Thyroid gland (tissue), 4 donors: Measurements from ENCODE around the gene PUDP. TPM values are rescaled to one million over a fixed set of nuclear protein-coding genes. Genes with fewer than 3 reads are reported as not detected.
A peak's percentile ranks its signal among the peaks of the same experiment; 100 is the strongest.

ENCODE experiments used
- DNase-seq, 2 donors: peaks; one replicate each; pipeline ENCODE4 v3.0.0-alpha.2; 2019
- H3K27ac ChIP-seq, 3 donors: fragments of 200-600 bp; sonication (generic); 1 replicate in 2 of 3; 2 replicates in 1 of 3; pipeline ENCODE4 v1.5.1; 2016 to 2019; ENCODE audit warnings: mild to moderate bottlenecking in 1 of 3, moderate library complexity in 1 of 3
- H3K27me3 ChIP-seq: fragments of 200-600 bp; sonication (generic); one replicate; pipeline ENCODE4 v1.5.1; 2019
- H3K36me3 ChIP-seq, 2 donors: fragments of 200-600 bp; sonication (generic); one replicate each; pipeline ENCODE4 v1.5.1; 2016 to 2019
- H3K4me1 ChIP-seq, 2 donors: fragments of 200-600 bp; sonication (generic); one replicate each; pipeline ENCODE4 v1.5.1; 2017 to 2019
- H3K4me3 ChIP-seq, 3 donors: fragments of 200-600 bp; sonication (generic); replicated peaks in 1 of 3; 1 replicate in 2 of 3; 2 replicates in 1 of 3; pipeline ENCODE4 v1.5.1; 2016; ENCODE audit warnings: mild to moderate bottlenecking in 1 of 3
- H3K9me3 ChIP-seq: fragments of 200-600 bp; sonication (generic); one replicate; pipeline ENCODE4 v1.5.1; 2017
- POLR2A ChIP-seq, 2 donors: fragments of 450-650 bp; IDR thresholded peaks; one replicate each; pipeline ENCODE4 v1.6.1; 2017; ENCODE audit warnings: antibody characterized with exemption in 2 of 2, mild to moderate bottlenecking in 2 of 2, moderate library complexity in 1 of 2
- WGBS, 2 donors: methylation state at CpG; one replicate each; pipeline ENCODE4 v1.1.5; 2017; 5-methylcytosine and 5-hydroxymethylcytosine counted together
- intact Hi-C: fragments of 100-400 bp; cut with DNase I; formaldehyde crosslinking; loops from one replicate; pipeline ENCODE4 v1.15.1; 2023
- total RNA-seq, 4 donors: library from RNA; depleted of rRNA; stranded (reverse); fragments of >200 nt; gene quantifications; one replicate each; pipeline ENCODE4 v1.2.3, GENCODE V29; 2016
- TF ChIP-seq, protein P1 (sequence below), 6 experiments: fragments of 200-600 bp in 3 of 6; fragments of 450-650 bp in 3 of 6; sonication (generic) in 3 of 6; IDR thresholded peaks; one replicate each; pipeline ENCODE4 v1.5.1; 2016 to 2019; ENCODE audit warnings: antibody characterized with exemption in 6 of 6, mild to moderate bottlenecking in 2 of 6, inconsistent platforms in 1 of 6, moderate library complexity in 1 of 6

PUDP gene
- total RNA-seq, 4 donors from 2014 or later, result 11.3 to 27.5 (median 18.0) TPM

DNA sequence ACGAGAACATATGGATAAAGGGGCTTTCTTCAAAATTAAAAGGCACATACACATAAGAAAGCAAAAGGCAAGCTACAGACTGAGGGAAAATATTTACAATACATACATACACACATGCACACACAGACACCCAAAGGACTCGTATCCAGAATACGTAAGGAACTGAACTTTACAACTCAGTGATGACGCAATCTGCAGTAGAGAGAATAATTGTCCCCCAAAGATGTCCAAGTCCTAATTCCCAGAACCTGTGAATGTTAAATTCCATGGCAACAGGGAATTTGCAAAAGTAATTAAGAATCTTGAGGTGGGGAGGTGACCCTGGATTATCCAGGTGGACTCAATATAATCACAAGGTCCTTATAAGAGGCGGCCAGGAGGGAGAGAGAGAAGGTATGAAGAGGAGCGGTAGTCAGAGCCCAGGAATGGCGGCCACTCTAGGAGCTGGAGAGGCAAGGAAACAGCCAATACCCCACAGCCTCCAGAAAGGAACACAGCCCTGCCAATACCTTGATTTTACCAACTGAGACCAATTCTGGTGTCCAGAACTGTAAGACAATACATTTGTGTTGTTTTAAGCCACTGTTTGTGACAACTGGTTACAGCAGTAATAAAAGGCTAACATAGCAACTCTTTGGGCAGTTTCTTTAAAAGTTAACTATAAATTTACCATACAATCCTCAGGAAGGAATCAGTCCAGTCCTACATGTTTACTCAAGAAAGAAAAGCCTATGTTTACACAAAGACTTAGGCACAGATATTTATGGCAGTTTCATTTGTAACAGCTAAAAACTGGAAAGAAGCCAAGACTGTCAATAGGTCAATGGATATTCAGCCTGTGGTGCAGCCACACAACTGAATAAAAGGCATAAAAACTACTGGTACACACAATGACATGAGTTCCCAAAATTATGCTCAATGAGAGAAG is 27.7 kb downstream of the PUDP start:
- H3K4me1 ChIP-seq, result peaks cover 9 to 14% of the 10 kb centered on the region in 2 donors
- no peak for DNase-seq
- 87% methylated on average over 7 of the region's 7 CpGs for WGBS, 2 donors
- peak overlapping the region in 2 of 3 donors; percentile 3 to 17 for H3K27ac ChIP-seq
- no peaks in the 10 kb centered on the region for H3K9me3 ChIP-seq
- H3K36me3 ChIP-seq, result no peaks in the 10 kb centered on the region
- H3K27me3 ChIP-seq, result no peaks in the 10 kb centered on the region
- intact Hi-C loops, result no loop called here
- TF ChIP-seq, protein P1, sequence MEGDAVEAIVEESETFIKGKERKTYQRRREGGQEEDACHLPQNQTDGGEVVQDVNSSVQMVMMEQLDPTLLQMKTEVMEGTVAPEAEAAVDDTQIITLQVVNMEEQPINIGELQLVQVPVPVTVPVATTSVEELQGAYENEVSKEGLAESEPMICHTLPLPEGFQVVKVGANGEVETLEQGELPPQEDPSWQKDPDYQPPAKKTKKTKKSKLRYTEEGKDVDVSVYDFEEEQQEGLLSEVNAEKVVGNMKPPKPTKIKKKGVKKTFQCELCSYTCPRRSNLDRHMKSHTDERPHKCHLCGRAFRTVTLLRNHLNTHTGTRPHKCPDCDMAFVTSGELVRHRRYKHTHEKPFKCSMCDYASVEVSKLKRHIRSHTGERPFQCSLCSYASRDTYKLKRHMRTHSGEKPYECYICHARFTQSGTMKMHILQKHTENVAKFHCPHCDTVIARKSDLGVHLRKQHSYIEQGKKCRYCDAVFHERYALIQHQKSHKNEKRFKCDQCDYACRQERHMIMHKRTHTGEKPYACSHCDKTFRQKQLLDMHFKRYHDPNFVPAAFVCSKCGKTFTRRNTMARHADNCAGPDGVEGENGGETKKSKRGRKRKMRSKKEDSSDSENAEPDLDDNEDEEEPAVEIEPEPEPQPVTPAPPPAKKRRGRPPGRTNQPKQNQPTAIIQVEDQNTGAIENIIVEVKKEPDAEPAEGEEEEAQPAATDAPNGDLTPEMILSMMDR (IDR thresholded peaks at IDR 0.05), result no peak
- no peak for TF ChIP-seq POLR2A (IDR thresholded peaks at IDR 0.05)
- no peak overlapping the region for H3K4me3 ChIP-seq

DNA sequence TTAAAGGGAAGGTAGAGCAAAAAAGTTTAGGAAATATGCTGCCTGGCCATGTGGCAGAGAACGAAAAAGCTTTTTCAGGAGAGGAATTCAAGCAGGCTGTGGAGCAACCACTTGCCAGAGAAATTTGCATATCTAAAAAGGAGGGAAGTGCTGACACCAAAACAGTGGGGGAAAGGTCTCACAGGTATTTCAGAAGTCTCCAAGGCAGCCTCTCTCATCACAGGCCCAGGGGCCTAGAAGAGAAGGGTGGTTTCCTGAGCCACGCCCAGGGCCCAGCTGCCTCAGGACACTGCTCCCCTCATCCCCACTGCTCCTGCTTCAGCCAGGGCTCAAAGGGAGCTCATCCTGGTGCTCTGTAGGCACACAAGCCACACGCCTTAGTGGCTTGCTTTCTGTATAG is 30.4 kb downstream of the PUDP start:
- H3K4me3 ChIP-seq, result no peak overlapping the region
- H3K27me3 ChIP-seq, result no peaks in the 10 kb centered on the region
- no peaks in the 10 kb centered on the region for H3K9me3 ChIP-seq
- intact Hi-C loops, result no loop called here
- TF ChIP-seq POLR2A (IDR thresholded peaks at IDR 0.05), result no peak
- TF ChIP-seq, protein P1 (IDR thresholded peaks at IDR 0.05), result no peak
- H3K27ac ChIP-seq, result no peak overlapping the region
- WGBS, 2 donors, result 87 to 99% methylated on average over 3 of the region's 3 CpGs
- H3K36me3 ChIP-seq, result no peaks in the 10 kb centered on the region
- peaks cover 9 to 14% of the 10 kb centered on the region in 2 donors for H3K4me1 ChIP-seq
- no peak for DNase-seq

DNA sequence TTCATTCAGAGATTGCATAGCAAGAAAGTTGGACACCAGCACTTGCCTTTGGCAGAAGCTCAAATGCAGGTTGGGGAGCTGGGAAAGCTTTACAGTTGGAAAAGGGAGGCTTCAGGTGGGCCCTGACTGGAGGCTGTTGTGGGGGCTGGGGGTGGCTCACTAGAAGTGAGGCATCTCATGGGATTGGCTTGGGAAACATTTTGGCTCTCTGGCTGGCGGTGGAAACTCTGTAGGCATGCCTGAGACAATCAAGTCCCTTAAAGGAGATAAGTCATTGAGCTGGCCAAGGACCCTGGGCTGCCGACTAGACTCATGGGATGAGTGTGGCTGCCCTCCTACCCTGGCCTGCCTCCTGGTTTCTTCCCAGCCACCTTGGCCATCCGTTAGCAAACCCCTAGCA is 31.9 kb downstream of the PUDP start:
- no peak overlapping the region for H3K4me3 ChIP-seq
- intact Hi-C loops, result no loop called here
- TF ChIP-seq POLR2A (IDR thresholded peaks at IDR 0.05), result no peak
- TF ChIP-seq, protein P1 (IDR thresholded peaks at IDR 0.05), result no peak
- H3K9me3 ChIP-seq, result no peaks in the 10 kb centered on the region
- no peak overlapping the region for H3K27ac ChIP-seq
- no peaks in the 10 kb centered on the region for H3K36me3 ChIP-seq
- 94% methylated on average over 2 of the region's 3 CpGs; no CpG with 5 or more reads in 1 of the 2 donors for WGBS, 2 donors
- DNase-seq, result no peak
- peaks cover 9 to 11% of the 10 kb centered on the region in 2 donors for H3K4me1 ChIP-seq
- no peaks in the 10 kb centered on the region for H3K27me3 ChIP-seq

DNA sequence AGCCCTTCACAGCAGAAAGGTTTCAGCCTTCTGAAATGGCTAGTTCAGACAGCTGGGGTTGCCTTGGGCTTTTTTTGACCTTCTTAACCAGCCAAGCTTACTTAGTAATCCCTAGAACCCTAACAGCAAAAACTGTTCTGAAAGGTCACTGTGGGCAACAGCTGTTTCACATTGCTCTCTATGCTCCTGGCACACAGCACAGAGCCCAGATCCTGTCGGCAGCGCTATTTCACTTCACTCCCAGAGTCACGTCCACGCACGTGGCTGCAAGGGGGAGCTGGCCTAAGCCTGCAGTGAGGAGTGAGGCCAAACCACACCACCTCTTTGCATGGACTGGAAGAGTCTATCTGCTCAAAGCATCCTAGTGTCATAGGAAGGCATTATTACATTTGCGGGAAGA is 32.4 kb downstream of the PUDP start:
- TF ChIP-seq POLR2A (IDR thresholded peaks at IDR 0.05), result no peak
- TF ChIP-seq, protein P1 (IDR thresholded peaks at IDR 0.05), result no peak
- H3K27ac ChIP-seq, result no peak overlapping the region
- no peaks in the 10 kb centered on the region for H3K9me3 ChIP-seq
- intact Hi-C loops, result no loop called here
- DNase-seq, result no peak
- peaks cover 5 to 6% of the 10 kb centered on the region in 2 donors for H3K4me1 ChIP-seq
- WGBS, 2 donors, result 66 to 68% methylated on average over 2 to 6 of the region's 6 CpGs
- no peak overlapping the region for H3K4me3 ChIP-seq
- no peaks in the 10 kb centered on the region for H3K36me3 ChIP-seq
- H3K27me3 ChIP-seq, result no peaks in the 10 kb centered on the region

DNA sequence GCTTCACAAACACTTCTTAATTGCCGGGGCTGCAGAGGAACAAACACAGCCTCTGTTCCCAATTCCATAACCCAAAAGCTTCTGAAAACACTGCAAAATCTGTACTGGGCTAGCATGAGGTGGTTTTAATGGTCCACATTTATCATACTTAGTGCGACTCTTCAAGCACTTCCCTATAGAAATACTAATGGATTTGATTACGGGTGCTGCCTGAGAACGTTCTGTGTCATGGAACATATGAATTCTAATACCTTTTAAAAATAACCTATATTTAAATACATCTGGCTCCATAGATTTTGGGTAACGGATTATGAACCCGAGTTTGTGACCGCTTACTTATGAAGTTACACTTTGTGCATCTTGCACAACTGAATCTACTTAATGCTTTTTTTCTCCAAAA is 35.9 kb downstream of the PUDP start:
- Histone ChIP-seq H3K36me3 (no peaks in the 10 kb centered on the region), H3K9me3 (no peaks in the 10 kb centered on the region), H3K4me3 (no peak overlapping the region), H3K27ac (no peak overlapping the region), H3K4me1 (peaks cover 8 to 21% of the 10 kb centered on the region in 2 donors), H3K27me3 (no peaks in the 10 kb centered on the region)
- intact Hi-C loops, result no loop called here
- 97% methylated on average over 7 of the region's 7 CpGs for WGBS, 2 donors
- TF ChIP-seq, protein P1 (IDR thresholded peaks at IDR 0.05), result no peak
- no peak for TF ChIP-seq POLR2A (IDR thresholded peaks at IDR 0.05)
- DNase-seq, result no peak
